Fibroblast of upper back skin (primary cell): ENCODE results near the gene ADD1.

ENCODE experiments used
- DNase-seq: peaks from one replicate; pipeline ENCODE4 v3.0.0-alpha.2; 2013

The ADD1 gene

GRCh38 chr4:2843263-2843940 lies at the start of gene ADD1:
TSS of gene ADD1 (plus strand) at chr4:2843844. CDS start at chr4:2875916, 32,072 bp downstream.
- DNase-seq = peak; percentile 90

GRCh38 chr4:2794486-2795299 lies 49.0 kb upstream of the ADD1 start:
- peak; percentile 78 for DNase-seq

GRCh38 chr4:2795300-2795892 lies 48.2 kb upstream of the ADD1 start:
- DNase-seq = no peak

- DNase-seq = no peak
These were observed 47.5 kb upstream of the ADD1 start for GRCh38 chr4:2795893-2796848.

- no peak for DNase-seq
These were observed 46.6 kb upstream of the ADD1 start for GRCh38 chr4:2796849-2797544.

- no peak for DNase-seq
These were observed 45.9 kb upstream of the ADD1 start for GRCh38 chr4:2797545-2798305.

GRCh38 chr4:2798399-2799223 lies 45.0 kb upstream of the ADD1 start:
- no peak for DNase-seq

- DNase-seq = no peak
These were observed 44.3 kb upstream of the ADD1 start for GRCh38 chr4:2799224-2799911.

GRCh38 chr4:2799971-2800690 lies 43.5 kb upstream of the ADD1 start:
- no peak for DNase-seq

GRCh38 chr4:2800691-2801596 lies 42.7 kb upstream of the ADD1 start:
- DNase-seq = peak; percentile 78

- DNase-seq = no peak
These were observed 40.8 kb upstream of the ADD1 start for GRCh38 chr4:2802618-2803531.

- DNase-seq = no peak
These were observed 39.8 kb upstream of the ADD1 start for GRCh38 chr4:2803624-2804448.

- no peak for DNase-seq
These were observed 39.1 kb upstream of the ADD1 start for GRCh38 chr4:2804449-2804972.

- DNase-seq = no peak
These were observed 38.6 kb upstream of the ADD1 start for GRCh38 chr4:2804973-2805501.

- no peak for DNase-seq
These were observed 37.8 kb upstream of the ADD1 start for GRCh38 chr4:2805712-2806389.
